ENCODE data around the gene TIMM9.
"Not testable (repeated sequence)": the region's sequence is repeated elsewhere in the genome, so short reads cannot be mapped to it uniquely, and the experiment has no call there.

TIMM9 gene

GRCh38 chr14:58427281-58428117 lies at the start of gene TIMM9, which contains the start of gene KIAA0586:
Gene TIMM9, minus strand, starts transcription at chr14:58427531. Its CDS starts 15,586 bp downstream, at chr14:58411945.
Gene KIAA0586, plus strand, starts transcription at chr14:58427719. Its CDS starts 546 bp downstream, at chr14:58428265.
- peak; percentile 25 to 95 (median 86) for DNase-seq

GRCh38 chr14:58476320-58476719 lies 49.0 kb upstream of the TIMM9 start:
- DNase-seq = no peak

GRCh38 chr14:58469309-58469708 lies 42.0 kb upstream of the TIMM9 start:
- DNase-seq = no peak

GRCh38 chr14:58467575-58467974 lies 40.2 kb upstream of the TIMM9 start:
- DNase-seq = no peak

- no peak for DNase-seq
Measured at GRCh38 chr14:58466459-58466858, 39.1 kb upstream of the TIMM9 start.

- no peak for DNase-seq
Measured at GRCh38 chr14:58465421-58465820, 38.1 kb upstream of the TIMM9 start.

- DNase-seq = no peak
Measured at GRCh38 chr14:58464652-58465051, 37.3 kb upstream of the TIMM9 start.

- DNase-seq = no peak
Measured at GRCh38 chr14:58463147-58463546, 35.8 kb upstream of the TIMM9 start.

GRCh38 chr14:58460772-58461171 lies 33.4 kb upstream of the TIMM9 start:
- DNase-seq = no peak

- DNase-seq = no peak
Measured at GRCh38 chr14:58455593-58456265, 28.4 kb upstream of the TIMM9 start.

GRCh38 chr14:58444627-58445026 lies 17.3 kb upstream of the TIMM9 start:
- no peak for DNase-seq

GRCh38 chr14:58439476-58439875 lies 12.1 kb upstream of the TIMM9 start:
- no peak for DNase-seq

- no peak for DNase-seq
Measured at GRCh38 chr14:58430156-58430555, 2.8 kb upstream of the TIMM9 start.

GRCh38 chr14:58428118-58428683 lies 870 bp upstream of the TIMM9 start:
- peak in 4 of 56 donors; percentile 1 to 9 (median 6) for DNase-seq

- DNase-seq = peak in 53 of 56 donors; percentile 10 to 84 (median 50)
Measured at GRCh38 chr14:58426670-58427280, 556 bp downstream of the TIMM9 start.

- not testable (repeated sequence) for DNase-seq
Measured at GRCh38 chr14:58416934-58417333, 10.4 kb downstream of the TIMM9 start.

- no peak for DNase-seq
Measured at GRCh38 chr14:58415636-58416547, 11.4 kb downstream of the TIMM9 start.

- no peak for DNase-seq
Measured at GRCh38 chr14:58414845-58415244, 12.5 kb downstream of the TIMM9 start.

- peak in 8 of 56 donors; percentile 3 to 38 (median 12) for DNase-seq
Measured at GRCh38 chr14:58408681-58409215, 18.6 kb downstream of the TIMM9 start.

- DNase-seq = no peak
Measured at GRCh38 chr14:58401587-58401986, 25.7 kb downstream of the TIMM9 start.
